Mucosa of gallbladder (tissue), 1 donor: Measurements from ENCODE around the gene TSPY3. TPM values are rescaled to one million over a fixed set of nuclear protein-coding genes. Genes with fewer than 3 reads are reported as not detected.
"Not testable (repeated sequence)": the region's sequence is repeated elsewhere in the genome, so short reads cannot be mapped to it uniquely, and the experiment has no call there.

Source experiments
- DNase-seq: peaks from one replicate; pipeline ENCODE4 v3.0.0-alpha.2; 2020; ENCODE audit warnings: low spot score
- total RNA-seq: library from RNA; stranded (reverse); gene quantifications from one replicate; pipeline ENCODE4 v1.2.1, GENCODE V29; 2021
- donor health status: DM: no; HTN: no; CAD: no.

The TSPY3 gene
- not detected for total RNA-seq

DNA sequence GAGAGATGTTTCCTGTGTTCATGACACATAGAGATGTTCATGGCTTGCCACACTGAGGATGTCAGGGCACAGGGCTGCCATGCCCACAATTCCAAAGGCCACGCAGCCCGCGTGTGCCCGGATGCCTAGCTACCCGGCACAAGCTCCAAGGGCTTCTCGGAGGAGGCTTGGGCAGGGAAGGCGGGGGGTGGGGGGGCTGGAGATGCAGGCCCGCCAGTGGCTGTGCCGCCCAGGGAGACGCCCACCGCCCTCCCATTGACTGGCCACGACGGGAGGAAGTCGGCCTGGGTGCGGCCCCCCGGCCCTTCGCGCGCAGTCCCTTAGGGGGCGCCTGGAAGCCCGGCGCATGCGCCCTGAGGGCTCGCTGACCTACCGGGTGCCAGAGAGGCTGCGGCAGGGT, at the start of gene TSPY3:
Gene TSPY3 (plus strand): TSS at position 301 of the 400 bp plus-strand sequence. CDS start 46 bp downstream, at position 347.
- not testable (repeated sequence) for DNase-seq

DNA sequence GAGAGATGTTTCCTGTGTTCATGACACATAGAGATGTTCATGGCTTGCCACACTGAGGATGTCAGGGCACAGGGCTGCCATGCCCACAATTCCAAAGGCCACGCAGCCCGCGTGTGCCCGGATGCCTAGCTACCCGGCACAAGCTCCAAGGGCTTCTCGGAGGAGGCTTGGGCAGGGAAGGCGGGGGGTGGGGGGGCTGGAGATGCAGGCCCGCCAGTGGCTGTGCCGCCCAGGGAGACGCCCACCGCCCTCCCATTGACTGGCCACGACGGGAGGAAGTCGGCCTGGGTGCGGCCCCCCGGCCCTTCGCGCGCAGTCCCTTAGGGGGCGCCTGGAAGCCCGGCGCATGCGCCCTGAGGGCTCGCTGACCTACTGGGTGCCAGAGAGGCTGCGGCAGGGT, 40.7 kb upstream of the TSPY3 start, which contains the start of gene TSPY8:
Gene TSPY8 (plus strand): TSS at position 301 of the 400 bp plus-strand sequence. CDS start 46 bp downstream, at position 347.
- not testable (repeated sequence) for DNase-seq

- not testable (repeated sequence) for DNase-seq
Observed at GRCh38 chrY:9396527-9396926, 1.7 kb upstream of the TSPY3 start.

Other genes starting within 250 kb of the TSPY3 start
- not detected for gene TSPY4, start 61.0 kb upstream of the TSPY3 start, total RNA-seq
- not detected for gene TSPY8, start 40.6 kb upstream of the TSPY3 start, total RNA-seq
- not detected for gene TSPY1, start 68.5 kb downstream of the TSPY3 start, total RNA-seq
- gene TSPY9, start 88.8 kb downstream of the TSPY3 start, total RNA-seq: not detected
- not detected for gene TSPY10, start 129.5 kb downstream of the TSPY3 start, total RNA-seq